SIG-M5 treated with dmso at 0.1 percent for 504 hours (cell line): ENCODE data around the gene OR51B6.
"Not testable (repeated sequence)": the region's sequence is repeated elsewhere in the genome, so short reads cannot be mapped to it uniquely, and the experiment has no call there.

ENCODE experiments used
- DNase-seq: peaks from one replicate; lab custom pipeline; 2025; ENCODE audit not compliant: unreplicated experiment; lab: John Stamatoyannopoulos, UW

OR51B6 gene

GRCh38 chr11:5364214-5364613 lies 12.9 kb downstream of the OR51B6 start:
- DNase-seq, result no peak

GRCh38 chr11:5366365-5366764 lies 15.1 kb downstream of the OR51B6 start:
- not testable (repeated sequence) for DNase-seq

- DNase-seq, result no peak
Observed at GRCh38 chr11:5366856-5367255, 15.5 kb downstream of the OR51B6 start.

- no peak for DNase-seq
Observed at GRCh38 chr11:5367448-5368074, 16.3 kb downstream of the OR51B6 start.

GRCh38 chr11:5368502-5369043 lies 17.3 kb downstream of the OR51B6 start:
- DNase-seq, result no peak

GRCh38 chr11:5369789-5370188 lies 18.5 kb downstream of the OR51B6 start:
- DNase-seq, result no peak

GRCh38 chr11:5380740-5381342 lies 29.5 kb downstream of the OR51B6 start:
- DNase-seq, result peak; percentile 32

- DNase-seq, result no peak
Observed at GRCh38 chr11:5383576-5383975, 32.3 kb downstream of the OR51B6 start, which contains the start of gene OR51M1. TSS of gene OR51M1 (plus strand) at chr11:5383812. CDS start at chr11:5389399, 5,587 bp downstream.

- no peak for DNase-seq
Observed at GRCh38 chr11:5384335-5384734, 33.0 kb downstream of the OR51B6 start.

- no peak for DNase-seq
Observed at GRCh38 chr11:5390210-5390609, 38.9 kb downstream of the OR51B6 start.

GRCh38 chr11:5394091-5394490 lies 42.8 kb downstream of the OR51B6 start:
- DNase-seq, result no peak

GRCh38 chr11:5398936-5399335 lies 47.6 kb downstream of the OR51B6 start:
- DNase-seq, result no peak
